ENCODE data around the gene PDE4D. TPM values are rescaled to one million over a fixed set of nuclear protein-coding genes. Genes with fewer than 3 reads are reported as not detected.
"Not testable (repeated sequence)": the region's sequence is repeated elsewhere in the genome, so short reads cannot be mapped to it uniquely, and the experiment has no call there.

PDE4D gene
- total RNA-seq, 2 experiments from 2014 or later: 75.5 to 80.7 TPM

DNA sequence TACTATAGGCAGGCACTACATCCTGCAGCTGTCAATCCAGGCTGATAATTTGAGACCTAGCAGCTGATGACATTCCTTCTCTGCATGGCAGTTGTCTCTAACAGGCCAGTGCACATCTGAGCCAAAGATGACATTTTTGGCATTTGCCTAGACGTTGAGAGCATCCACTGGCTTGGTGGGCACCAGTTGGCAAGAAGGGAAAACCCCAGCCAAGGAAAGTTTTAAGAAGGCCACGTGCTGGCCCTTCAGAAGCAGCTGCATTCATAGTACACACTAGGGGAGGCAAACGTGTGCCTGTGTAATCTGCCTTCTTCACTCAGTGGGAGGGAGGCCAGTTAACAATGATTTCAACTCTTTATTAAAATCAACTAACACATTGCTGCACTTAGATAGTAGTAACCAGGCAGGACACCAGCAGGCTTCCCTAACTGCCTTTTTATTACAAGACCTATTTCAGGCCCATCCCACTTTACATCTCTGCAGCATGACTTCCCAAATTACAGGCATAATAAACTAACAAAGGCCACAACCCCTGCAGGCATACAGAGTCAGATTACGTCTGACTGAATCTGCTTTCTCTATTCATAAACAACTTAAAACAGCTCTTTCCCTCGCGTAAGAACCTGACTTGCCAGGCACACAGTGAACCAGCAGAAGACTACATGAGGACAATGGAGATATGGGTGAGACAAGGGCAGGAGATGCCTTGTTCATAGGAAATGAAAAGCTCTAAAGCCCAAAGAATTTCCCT is 576.3 kb downstream of the PDE4D start:
- ATAC-seq (no peak), DNase-seq (no peak)
- no peak overlapping the region for H3K4me3 Mint-ChIP-seq
- CTCF ChIA-PET: interaction anchor here (1.6 kb wide), 1 partner anchor 13 kb away, joined by 3 read pairs; no protein-coding TSS in a partner anchor
- peaks cover under 1% of the 10 kb centered on the region for H3K27me3 Mint-ChIP-seq
- no peaks in the 10 kb centered on the region for H3K36me3 Mint-ChIP-seq (ENCODE audit: low read depth)
- no peaks in the 10 kb centered on the region for H3K4me1 Mint-ChIP-seq (ENCODE audit: low read depth)
- intact Hi-C loops (cut with micrococcal nuclease): no loop called here
- no peak overlapping the region for H3K27ac Mint-ChIP-seq
- H3K9me3 Mint-ChIP-seq: no peaks in the 10 kb centered on the region
- TF ChIP-seq CTCF (IDR thresholded peaks at IDR 0.05): no peak
- POLR2A ChIA-PET: no interaction called here

DNA sequence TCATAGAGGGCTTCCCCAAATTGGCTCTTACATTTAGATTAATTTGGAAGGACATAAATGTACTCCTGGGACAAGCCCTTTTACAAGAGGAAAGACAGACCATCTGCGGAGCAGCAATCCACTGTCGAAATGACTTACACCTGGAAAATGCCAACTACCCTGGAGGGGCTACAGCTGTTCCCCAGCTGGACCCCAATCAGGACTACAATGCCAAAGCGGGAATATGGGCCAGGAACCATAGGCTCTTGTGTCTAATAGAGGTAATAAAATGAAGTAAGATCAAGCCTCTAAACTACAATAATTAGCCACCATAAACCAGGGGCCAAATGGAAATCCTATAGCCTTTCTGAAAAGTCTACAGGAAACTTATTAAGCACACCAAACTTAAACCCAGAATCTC is 581.3 kb downstream of the PDE4D start:
- CTCF ChIA-PET: interaction anchor here (1.4 kb wide), 1 partner anchor 124 kb away, joined by 3 read pairs; no protein-coding TSS in a partner anchor
- POLR2A ChIA-PET: no interaction called here

GRCh38 chr5:59308685-59309084 is 584.8 kb downstream of the PDE4D start:
- intact Hi-C loops (cut with micrococcal nuclease); H3K9me3 Mint-ChIP-seq; ATAC-seq; DNase-seq; CTCF ChIA-PET; H3K36me3 Mint-ChIP-seq (ENCODE audit: low read depth); H3K4me1 Mint-ChIP-seq (ENCODE audit: low read depth); H3K4me3 Mint-ChIP-seq; H3K27me3 Mint-ChIP-seq; H3K27ac Mint-ChIP-seq; POLR2A ChIA-PET: not testable (repeated sequence)

More for the DNA sequence above, 581.3 kb downstream of the PDE4D start:
- no peaks in the 10 kb centered on the region for H3K4me1 Mint-ChIP-seq (ENCODE audit: low read depth)
- no peak overlapping the region for H3K27ac Mint-ChIP-seq
- DNase-seq (no peak), ATAC-seq (no peak)
- intact Hi-C loops (cut with micrococcal nuclease): no loop called here
- no peaks in the 10 kb centered on the region for H3K9me3 Mint-ChIP-seq
- H3K4me3 Mint-ChIP-seq: no peak overlapping the region
- H3K27me3 Mint-ChIP-seq: peaks cover 5% of the 10 kb centered on the region
- no peak for TF ChIP-seq CTCF (IDR thresholded peaks at IDR 0.05)
- no peaks in the 10 kb centered on the region for H3K36me3 Mint-ChIP-seq (ENCODE audit: low read depth)

DNA sequence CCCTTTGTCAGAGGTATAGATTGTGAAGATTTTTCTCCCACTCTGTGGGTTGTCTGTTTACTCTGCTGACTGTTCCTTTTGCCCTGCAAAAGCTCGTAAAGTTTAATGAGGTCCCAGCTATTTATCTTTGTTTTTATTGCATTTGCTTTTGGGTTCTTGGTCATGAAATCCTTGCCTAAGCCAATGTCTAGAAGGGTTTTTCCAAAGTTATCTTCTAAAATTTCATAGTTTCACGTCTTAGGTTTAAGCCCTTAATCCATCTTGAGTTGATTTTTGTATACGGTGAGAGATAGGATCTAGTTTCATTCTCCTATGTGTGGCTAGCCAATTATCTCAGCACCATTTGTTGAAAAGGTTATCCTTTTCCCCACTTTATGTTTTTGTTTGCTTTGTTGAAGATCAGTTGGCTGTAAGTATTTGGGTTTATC is 590.2 kb downstream of the PDE4D start:
- H3K36me3 Mint-ChIP-seq (ENCODE audit: low read depth); DNase-seq; H3K4me3 Mint-ChIP-seq; intact Hi-C loops (cut with micrococcal nuclease); H3K9me3 Mint-ChIP-seq; H3K27ac Mint-ChIP-seq; H3K27me3 Mint-ChIP-seq; CTCF ChIA-PET; POLR2A ChIA-PET; H3K4me1 Mint-ChIP-seq (ENCODE audit: low read depth); ATAC-seq: not testable (repeated sequence)

GRCh38 chr5:59302509-59302908 is 591.0 kb downstream of the PDE4D start:
- H3K27me3 Mint-ChIP-seq; DNase-seq; H3K36me3 Mint-ChIP-seq (ENCODE audit: low read depth); H3K4me3 Mint-ChIP-seq; H3K9me3 Mint-ChIP-seq; H3K4me1 Mint-ChIP-seq (ENCODE audit: low read depth); intact Hi-C loops (cut with micrococcal nuclease); H3K27ac Mint-ChIP-seq; CTCF ChIA-PET; POLR2A ChIA-PET; ATAC-seq: not testable (repeated sequence)

DNA sequence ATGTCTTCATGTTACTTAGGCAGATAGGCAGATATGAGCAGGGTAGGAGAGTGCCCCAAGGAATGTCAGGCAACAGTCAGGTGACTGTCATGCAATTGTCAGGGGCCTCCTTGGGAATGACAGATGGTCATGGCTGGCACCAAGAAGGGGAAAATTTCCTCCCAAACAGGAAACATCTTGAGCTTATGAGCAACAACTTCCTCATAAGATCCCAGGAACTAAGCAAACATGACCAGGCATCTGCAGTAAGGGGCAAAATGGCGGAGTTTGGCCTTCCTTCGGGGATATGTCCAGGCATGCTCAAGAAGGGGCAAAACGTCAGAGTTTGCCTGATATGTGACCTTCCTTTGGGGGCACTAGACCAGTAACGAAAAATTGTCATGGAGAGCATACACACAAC is 591.8 kb downstream of the PDE4D start:
- Mint-ChIP-seq H3K27ac (no peak overlapping the region), H3K27me3 (no peaks in the 10 kb centered on the region), H3K4me1 (ENCODE audit: low read depth) (peaks cover 9% of the 10 kb centered on the region), H3K4me3 (no peak overlapping the region), H3K9me3 (no peaks in the 10 kb centered on the region), H3K36me3 (ENCODE audit: low read depth) (no peaks in the 10 kb centered on the region)
- intact Hi-C loops (cut with micrococcal nuclease): no loop called here
- TF ChIP-seq CTCF (IDR thresholded peaks at IDR 0.05): no peak
- DNase-seq (no peak), ATAC-seq (no peak)
- ChIA-PET CTCF (no interaction called here), POLR2A (no interaction called here)
